Ishikawa (cell line): ENCODE data around the gene LRP5.

ENCODE experiments used
- CREB1 ChIP-seq: IDR thresholded peaks from 2 replicates; pipeline ENCODE4 v1.6.1; 2012; ENCODE audit warnings: low read depth
- EGR1 ChIP-seq: IDR thresholded peaks from 2 replicates; pipeline ENCODE4 v1.6.1; 2012
- EP300 ChIP-seq: IDR thresholded peaks from 2 replicates; pipeline ENCODE4 v1.6.1; 2012; ENCODE audit warnings: borderline replicate concordance
- RAD21 ChIP-seq: IDR thresholded peaks from 2 replicates; pipeline ENCODE4 v1.6.1; 2012; ENCODE audit warnings: low read depth
- TCF12 ChIP-seq: IDR thresholded peaks from 2 replicates; pipeline ENCODE4 v1.6.1; 2012; ENCODE audit warnings: low read depth
- YY1 ChIP-seq: IDR thresholded peaks from 2 replicates; pipeline ENCODE4 v1.6.1; 2012; ENCODE audit warnings: low read depth
- ZBTB7A ChIP-seq: IDR thresholded peaks from 2 replicates; pipeline ENCODE4 v1.6.1; 2012; ENCODE audit warnings: low read depth

GRCh38 chr11:68473693-68474092 lies 161.3 kb downstream of the LRP5 start:
- no peak for TF ChIP-seq EP300
- TF ChIP-seq ZBTB7A, result no peak
- TF ChIP-seq CREB1, result no peak
- TF ChIP-seq RAD21, result no peak
- no peak for TF ChIP-seq EGR1
- TF ChIP-seq YY1, result no peak
- TF ChIP-seq TCF12, result no peak
